Activated CD4-positive, alpha-beta memory T cell treated with anti-CD3 and anti-CD28 coated beads for 36 hours (primary cell): ENCODE measurements around the gene TAB2. TPM values are rescaled to one million over a fixed set of nuclear protein-coding genes. Genes with fewer than 3 reads are reported as not detected.

Source experiments
- CTCF ChIA-PET: fragments of 350-600 bp; sonication (Branson Sonifier 250); formaldehyde crosslinking; loops from one replicate; lab custom pipeline; 2021; ENCODE audit warnings: antibody characterized with exemption, inconsistent platforms; lab: Charles Lee
- POLR2A ChIA-PET: fragments of 350-600 bp; sonication (Branson Sonifier 250); formaldehyde crosslinking; loops from one replicate; lab custom pipeline; 2021; ENCODE audit warnings: antibody characterized with exemption; lab: Charles Lee
- DNase-seq: peaks from one replicate; pipeline ENCODE4 v3.0.0-alpha.2; 2020
- H3K27ac Mint-ChIP-seq: one replicate; pipeline ENCODE4 v1.8.0; 2021; ENCODE audit warnings: mixed read lengths
- H3K27me3 Mint-ChIP-seq: one replicate; pipeline ENCODE4 v1.8.0; 2021; ENCODE audit warnings: mixed read lengths
- H3K36me3 Mint-ChIP-seq: one replicate; pipeline ENCODE4 v1.8.0; 2021; ENCODE audit warnings: mixed read lengths
- H3K4me1 Mint-ChIP-seq: one replicate; pipeline ENCODE4 v1.8.0; 2021; ENCODE audit warnings: low read depth, mixed read lengths
- H3K4me3 Mint-ChIP-seq: one replicate; pipeline ENCODE4 v1.8.0; 2021; ENCODE audit warnings: mild to moderate bottlenecking, mixed read lengths
- H3K9me3 Mint-ChIP-seq: one replicate; pipeline ENCODE4 v1.8.0; 2021; ENCODE audit warnings: mixed read lengths
- intact Hi-C: fragments of 100-400 bp; cut with micrococcal nuclease; formaldehyde crosslinking; loops from one replicate; pipeline ENCODE4 v1.15.1; 2023
- total RNA-seq, 2 experiments: library from RNA; stranded (reverse); gene quantifications; one replicate each; pipeline ENCODE4 v1.2.3, GENCODE V29; 2021

Gene TAB2
- total RNA-seq, 2 experiments from 2014 or later = 92.0 to 92.9 TPM

GRCh38 chr6:149356081-149356750, 38.7 kb downstream of the TAB2 start:
- DNase-seq = no peak
- ChIA-PET CTCF (no interaction called here), POLR2A (no interaction called here)
- no peaks in the 10 kb centered on the region for H3K27me3 Mint-ChIP-seq
- H3K4me1 Mint-ChIP-seq = peaks cover 84% of the 10 kb centered on the region
- H3K36me3 Mint-ChIP-seq = peaks cover 20% of the 10 kb centered on the region
- intact Hi-C loops = no loop called here
- no peak overlapping the region for H3K4me3 Mint-ChIP-seq
- H3K27ac Mint-ChIP-seq = peak overlapping the region; percentile 48
- no peaks in the 10 kb centered on the region for H3K9me3 Mint-ChIP-seq

GRCh38 chr6:149357726-149358538, 40.4 kb downstream of the TAB2 start:
- peaks cover 30% of the 10 kb centered on the region for H3K36me3 Mint-ChIP-seq
- peaks cover 88% of the 10 kb centered on the region for H3K4me1 Mint-ChIP-seq
- peak overlapping the region; percentile 75 for H3K27ac Mint-ChIP-seq
- intact Hi-C loops = loop anchor here (2.0 kb wide), 2 partner anchors 15 to 35 kb away; no protein-coding TSS in a partner anchor
- H3K27me3 Mint-ChIP-seq = no peaks in the 10 kb centered on the region
- no peak overlapping the region for H3K4me3 Mint-ChIP-seq
- peaks cover 7% of the 10 kb centered on the region for H3K9me3 Mint-ChIP-seq
- POLR2A ChIA-PET = no interaction called here
- CTCF ChIA-PET = no interaction called here
- DNase-seq = no peak

DNA sequence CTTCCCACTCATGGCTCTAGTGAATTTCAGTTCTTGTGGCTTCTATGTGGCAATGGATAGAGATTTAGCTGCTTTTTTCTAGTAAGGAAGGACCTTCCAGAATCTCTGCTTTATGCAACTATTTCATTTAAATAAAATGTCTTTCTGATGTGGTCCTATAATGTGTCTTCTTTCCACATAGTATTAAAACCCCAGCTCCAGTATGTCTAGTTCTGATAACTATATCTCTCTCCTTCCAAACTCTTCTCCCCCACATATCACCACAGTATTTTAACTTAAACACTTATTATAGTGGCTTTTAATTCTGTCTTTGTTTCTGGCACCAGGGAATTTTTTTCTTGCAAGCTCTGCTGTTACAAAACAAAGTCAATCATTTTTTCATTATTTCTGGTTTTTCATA, 41.9 kb downstream of the TAB2 start:
- H3K36me3 Mint-ChIP-seq = peaks cover 35% of the 10 kb centered on the region
- DNase-seq = no peak
- CTCF ChIA-PET = interaction anchor here (0.7 to 2.8 kb wide), 3 partner anchors 73 to 277 kb away, joined by 3 to 10 read pairs (median 5); no protein-coding TSS in a partner anchor
- H3K4me1 Mint-ChIP-seq = peaks cover 91% of the 10 kb centered on the region
- H3K4me3 Mint-ChIP-seq = no peak overlapping the region
- H3K27me3 Mint-ChIP-seq = no peaks in the 10 kb centered on the region
- POLR2A ChIA-PET = interaction anchor here (0.6 kb wide), 1 partner anchor 85 kb away, joined by 3 read pairs; no protein-coding TSS in a partner anchor
- intact Hi-C loops = loop anchor here (2.0 kb wide), 2 partner anchors 17 to 33 kb away; no protein-coding TSS in a partner anchor
- H3K9me3 Mint-ChIP-seq = peaks cover 7% of the 10 kb centered on the region
- peak overlapping the region; percentile 56 for H3K27ac Mint-ChIP-seq

DNA sequence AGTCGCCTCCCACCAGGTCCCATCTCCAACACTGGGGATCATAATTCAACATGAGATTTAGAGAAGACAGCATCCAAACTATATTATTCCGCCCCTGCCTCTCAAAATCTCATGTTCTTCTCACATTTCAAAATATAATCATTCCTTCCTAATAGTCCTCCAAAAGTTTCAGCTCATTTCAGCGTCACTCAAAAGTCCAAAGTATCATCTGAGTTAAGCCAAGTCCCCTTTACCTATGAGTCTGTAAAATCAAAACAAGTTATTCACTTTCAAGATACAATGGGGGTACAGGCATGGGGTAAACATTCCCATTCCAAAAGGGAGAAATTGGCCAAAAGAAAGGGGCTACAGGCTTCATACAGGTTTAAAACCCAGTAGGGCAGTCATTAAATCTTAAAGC, 43.0 kb downstream of the TAB2 start:
- no peak for DNase-seq
- Mint-ChIP-seq H3K4me1 (peaks cover 87% of the 10 kb centered on the region), H3K4me3 (no peak overlapping the region), H3K27me3 (no peaks in the 10 kb centered on the region), H3K27ac (peak overlapping the region; percentile 4), H3K9me3 (peaks cover 7% of the 10 kb centered on the region), H3K36me3 (peaks cover 35% of the 10 kb centered on the region)
- CTCF ChIA-PET = interaction anchor here (1.6 to 2.8 kb wide), 2 partner anchors 10 to 71 kb away, joined by 5 to 10 read pairs; no protein-coding TSS in a partner anchor
- POLR2A ChIA-PET = no interaction called here
- intact Hi-C loops = no loop called here

DNA sequence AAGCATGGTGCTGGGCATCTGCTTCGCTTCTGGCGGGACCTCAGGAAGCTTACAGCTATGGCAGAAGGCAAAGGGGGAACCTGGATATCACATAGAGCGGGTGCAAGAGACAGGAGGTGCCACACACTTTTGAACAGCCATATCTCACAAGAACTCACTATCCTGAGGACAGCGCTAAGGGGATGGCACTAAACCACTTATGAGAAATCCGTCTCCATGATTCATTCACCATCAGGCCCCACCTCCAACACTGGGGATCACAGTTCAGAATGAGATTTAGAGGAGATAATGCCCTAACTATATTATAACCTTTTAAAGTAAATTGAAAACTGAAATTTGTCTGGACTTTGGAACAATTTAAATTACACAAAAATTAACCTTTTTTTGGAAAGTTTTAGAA, 44.8 kb downstream of the TAB2 start:
- peak; percentile 37 for DNase-seq
- Mint-ChIP-seq H3K9me3 (peaks cover 7% of the 10 kb centered on the region), H3K36me3 (peaks cover 35% of the 10 kb centered on the region), H3K4me3 (no peak overlapping the region), H3K4me1 (peaks cover 73% of the 10 kb centered on the region), H3K27me3 (no peaks in the 10 kb centered on the region), H3K27ac (peak overlapping the region; percentile 78)
- intact Hi-C loops = no loop called here
- POLR2A ChIA-PET = interaction anchor here (1.2 kb wide), 1 partner anchor 18 kb away, joined by 3 read pairs; no protein-coding TSS in a partner anchor
- CTCF ChIA-PET = no interaction called here

- POLR2A ChIA-PET = interaction anchor here (1.1 kb wide), 2 partner anchors 13 to 27 kb away, joined by 3 to 4 read pairs; no protein-coding TSS in a partner anchor
- peaks cover 7% of the 10 kb centered on the region for H3K9me3 Mint-ChIP-seq
- no peak for DNase-seq
- intact Hi-C loops = no loop called here
- H3K4me3 Mint-ChIP-seq = no peak overlapping the region
- peaks cover 35% of the 10 kb centered on the region for H3K36me3 Mint-ChIP-seq
- peaks cover 64% of the 10 kb centered on the region for H3K4me1 Mint-ChIP-seq
- CTCF ChIA-PET = interaction anchor here (0.8 kb wide), 1 partner anchor 14 kb away, joined by 8 read pairs; no protein-coding TSS in a partner anchor
- H3K27me3 Mint-ChIP-seq = no peaks in the 10 kb centered on the region
- H3K27ac Mint-ChIP-seq = peak overlapping the region; percentile 57
Measured at GRCh38 chr6:149363154-149363553, 45.6 kb downstream of the TAB2 start.

GRCh38 chr6:149364557-149364956, 47.0 kb downstream of the TAB2 start:
- ChIA-PET CTCF (no interaction called here), POLR2A (no interaction called here)
- Mint-ChIP-seq H3K4me1 (peaks cover 53% of the 10 kb centered on the region), H3K4me3 (no peak overlapping the region), H3K9me3 (peaks cover 7% of the 10 kb centered on the region), H3K27me3 (no peaks in the 10 kb centered on the region), H3K27ac (peak overlapping the region; percentile 31), H3K36me3 (peaks cover 28% of the 10 kb centered on the region)
- intact Hi-C loops = loop anchor here (2.0 kb wide), 1 partner anchor 14 kb away; no protein-coding TSS in a partner anchor
- DNase-seq = no peak

DNA sequence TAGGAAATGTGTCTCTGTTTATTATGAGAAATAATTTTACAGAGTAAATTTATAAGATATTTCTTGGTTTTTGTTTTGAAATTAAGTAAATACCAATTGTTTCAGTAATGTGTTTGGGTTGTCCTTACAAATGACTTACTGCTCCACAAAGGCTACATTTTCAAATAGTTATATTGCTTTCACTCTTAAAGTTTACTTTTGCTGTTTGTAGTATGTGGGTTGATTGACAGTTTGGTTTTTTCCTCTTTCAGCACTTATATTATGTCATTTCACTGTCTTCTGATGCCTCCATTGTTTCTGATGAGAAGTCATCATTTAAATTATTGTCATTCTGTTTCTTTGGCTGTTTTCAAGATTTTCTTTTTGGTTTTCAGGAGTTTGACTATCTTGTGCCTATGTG, 47.7 kb downstream of the TAB2 start:
- DNase-seq = no peak
- peaks cover 26% of the 10 kb centered on the region for H3K36me3 Mint-ChIP-seq
- intact Hi-C loops = loop anchor here (2.0 to 5.0 kb wide), 2 partner anchors 14 to 93 kb away; no protein-coding TSS in a partner anchor
- H3K27ac Mint-ChIP-seq = peak overlapping the region; percentile 70
- peaks cover 54% of the 10 kb centered on the region for H3K4me1 Mint-ChIP-seq
- no peaks in the 10 kb centered on the region for H3K27me3 Mint-ChIP-seq
- ChIA-PET CTCF (no interaction called here), POLR2A (no interaction called here)
- peaks cover 7% of the 10 kb centered on the region for H3K9me3 Mint-ChIP-seq
- no peak overlapping the region for H3K4me3 Mint-ChIP-seq

DNA sequence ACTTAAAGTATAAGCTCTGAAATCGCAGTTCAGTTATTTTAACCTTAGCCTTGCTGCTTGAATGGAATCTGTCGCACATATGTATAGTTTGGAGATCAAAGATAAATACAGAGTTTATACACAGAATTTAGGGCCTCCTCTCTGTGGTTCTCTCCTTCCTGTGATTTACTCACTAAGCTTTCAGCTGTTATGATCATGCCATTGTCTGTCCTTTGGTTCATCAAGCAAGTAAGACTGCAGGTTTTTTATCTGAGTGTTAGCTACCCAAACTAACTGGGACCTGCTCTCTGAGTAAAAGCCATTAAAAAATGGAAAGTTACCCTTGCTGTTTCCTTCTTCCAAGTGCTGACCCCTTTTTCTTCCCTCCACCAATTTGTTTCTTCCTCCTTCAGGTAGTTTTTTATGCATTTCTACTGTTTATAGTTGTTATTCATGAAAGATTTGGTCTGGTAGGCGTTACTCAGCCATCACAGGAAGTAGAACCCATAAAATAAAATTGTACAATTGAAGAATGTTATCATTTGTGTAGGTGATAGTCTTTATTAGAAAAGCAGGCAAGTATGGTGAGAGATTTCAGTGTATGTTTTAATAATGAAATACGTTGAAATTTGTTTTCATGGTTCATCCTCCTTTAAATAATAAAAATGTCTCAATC, 48.9 kb downstream of the TAB2 start:
- no peak overlapping the region for H3K4me3 Mint-ChIP-seq
- H3K4me1 Mint-ChIP-seq = peaks cover 52% of the 10 kb centered on the region
- DNase-seq = no peak
- H3K36me3 Mint-ChIP-seq = peaks cover 28% of the 10 kb centered on the region
- H3K27ac Mint-ChIP-seq = no peak overlapping the region
- H3K27me3 Mint-ChIP-seq = no peaks in the 10 kb centered on the region
- intact Hi-C loops = loop anchor here (1.0 to 5.0 kb wide), 2 partner anchors 30 to 94 kb away; no protein-coding TSS in a partner anchor
- H3K9me3 Mint-ChIP-seq = peaks cover 7% of the 10 kb centered on the region
- ChIA-PET CTCF (interaction anchor here (0.5 to 1.0 kb wide), 2 partner anchors 19 to 284 kb away, joined by 3 read pairs; no protein-coding TSS in a partner anchor), POLR2A (interaction anchor here (0.8 kb wide), 1 partner anchor 43 kb away, joined by 3 read pairs; no protein-coding TSS in a partner anchor)

DNA sequence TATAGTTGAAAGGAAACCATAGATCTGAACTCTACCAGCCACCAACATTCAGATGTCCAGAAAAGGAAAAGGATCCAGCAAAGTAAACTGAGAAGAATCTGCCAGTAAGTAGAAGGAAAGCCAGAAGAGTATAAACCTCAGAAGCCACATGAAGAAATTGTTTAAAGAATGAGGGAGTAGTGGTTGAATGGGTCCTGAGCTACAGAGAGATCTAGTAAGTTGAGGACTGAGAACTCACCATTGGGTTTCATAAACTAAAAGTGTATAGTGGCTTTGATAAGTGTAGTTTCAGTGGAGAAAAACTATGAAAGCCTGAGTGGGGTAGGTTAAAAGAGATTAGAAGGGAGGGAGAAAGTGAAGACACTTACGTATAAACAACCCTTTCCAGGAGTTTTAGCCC, 50.6 kb downstream of the TAB2 start:
- ChIA-PET POLR2A (interaction anchor here (0.9 to 1.1 kb wide), 2 partner anchors 14 to 292 kb away, joined by 3 to 5 read pairs; no protein-coding TSS in a partner anchor), CTCF (interaction anchor here (0.7 kb wide), 1 partner anchor 15 kb away, joined by 4 read pairs; no protein-coding TSS in a partner anchor)
- H3K27ac Mint-ChIP-seq = no peak overlapping the region
- H3K4me1 Mint-ChIP-seq = peaks cover 45% of the 10 kb centered on the region
- no peaks in the 10 kb centered on the region for H3K27me3 Mint-ChIP-seq
- no peak for DNase-seq
- peaks cover 28% of the 10 kb centered on the region for H3K36me3 Mint-ChIP-seq
- intact Hi-C loops = loop anchor here (2.0 to 5.0 kb wide), 2 partner anchors 49 to 96 kb away; no protein-coding TSS in a partner anchor
- H3K4me3 Mint-ChIP-seq = no peak overlapping the region
- H3K9me3 Mint-ChIP-seq = no peaks in the 10 kb centered on the region

DNA sequence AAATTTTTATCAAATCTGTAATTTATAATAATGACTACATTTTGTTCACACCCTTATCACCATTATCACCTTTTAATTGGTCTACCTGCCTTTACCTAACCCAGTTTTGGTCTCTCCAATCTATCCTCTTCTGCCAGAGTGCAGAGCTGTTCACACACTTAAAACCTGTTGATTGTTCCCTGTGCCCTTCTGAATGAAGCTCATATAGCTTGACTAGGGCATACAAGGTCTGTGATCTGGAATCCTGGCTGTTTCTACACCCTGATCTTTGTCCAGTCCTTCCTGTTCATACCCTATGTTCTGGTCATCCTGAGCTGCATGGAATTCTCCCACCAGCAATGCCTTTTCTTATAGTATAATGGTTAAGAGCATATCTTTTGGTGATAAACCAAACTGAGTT, 53.6 kb downstream of the TAB2 start:
- H3K4me3 Mint-ChIP-seq = no peak overlapping the region
- peak overlapping the region; percentile 47 for H3K27ac Mint-ChIP-seq
- peaks cover 56% of the 10 kb centered on the region for H3K4me1 Mint-ChIP-seq
- intact Hi-C loops = no loop called here
- ChIA-PET POLR2A (no interaction called here), CTCF (interaction anchor here (0.6 kb wide), 1 partner anchor 40 kb away, joined by 3 read pairs; no protein-coding TSS in a partner anchor)
- peaks cover 41% of the 10 kb centered on the region for H3K36me3 Mint-ChIP-seq
- H3K27me3 Mint-ChIP-seq = no peaks in the 10 kb centered on the region
- no peak for DNase-seq
- no peaks in the 10 kb centered on the region for H3K9me3 Mint-ChIP-seq
